ENCODE measurements around the gene PMFBP1.

Gene PMFBP1

GRCh38 chr16:72111657-72112451 is 60.1 kb downstream of the PMFBP1 start:
- no peak overlapping the region for H3K27ac ChIP-seq
- no peak overlapping the region for H3K4me3 ChIP-seq

- no peak overlapping the region for H3K4me3 ChIP-seq
- no peak overlapping the region for H3K27ac ChIP-seq
These were observed 61.0 kb downstream of the PMFBP1 start for GRCh38 chr16:72110662-72111615.

- H3K4me3 ChIP-seq = no peak overlapping the region
- H3K27ac ChIP-seq = no peak overlapping the region
These were observed 61.9 kb downstream of the PMFBP1 start for GRCh38 chr16:72109966-72110530.

GRCh38 chr16:72109300-72109699 is 62.7 kb downstream of the PMFBP1 start:
- H3K27ac ChIP-seq = no peak overlapping the region
- H3K4me3 ChIP-seq = no peak overlapping the region

- Histone ChIP-seq H3K27ac (no peak overlapping the region), H3K4me3 (no peak overlapping the region)
These were observed 63.4 kb downstream of the PMFBP1 start for GRCh38 chr16:72108353-72109102.

GRCh38 chr16:72107371-72107770 is 64.6 kb downstream of the PMFBP1 start:
- Histone ChIP-seq H3K4me3 (no peak overlapping the region), H3K27ac (no peak overlapping the region)

- no peak overlapping the region for H3K27ac ChIP-seq
- no peak overlapping the region for H3K4me3 ChIP-seq
These were observed 66.0 kb downstream of the PMFBP1 start for GRCh38 chr16:72105978-72106377.

GRCh38 chr16:72104905-72105304 is 67.0 kb downstream of the PMFBP1 start:
- H3K27ac ChIP-seq = no peak overlapping the region

GRCh38 chr16:72101195-72101594 is 70.8 kb downstream of the PMFBP1 start:
- H3K27ac ChIP-seq = no peak overlapping the region
- H3K4me3 ChIP-seq = no peak overlapping the region

More at GRCh38 chr16:72104905-72105304, 67.0 kb downstream of the PMFBP1 start:
- H3K4me3 ChIP-seq = no peak overlapping the region

- Histone ChIP-seq H3K27ac (no peak overlapping the region), H3K4me3 (no peak overlapping the region)
These were observed 72.6 kb downstream of the PMFBP1 start for GRCh38 chr16:72099377-72099818.

- H3K4me3 ChIP-seq = no peak overlapping the region
- no peak overlapping the region for H3K27ac ChIP-seq
These were observed 73.0 kb downstream of the PMFBP1 start for GRCh38 chr16:72098936-72099335.

GRCh38 chr16:72094266-72094610 is 77.7 kb downstream of the PMFBP1 start:
- Histone ChIP-seq H3K4me3 (peak overlapping the region; percentile 76 to 97 (median 82)), H3K27ac (peak overlapping the region; percentile 76 to 98 (median 92))

- H3K27ac ChIP-seq = peak within 1 kb of the TSS; percentile 76 to 98 (median 92)
- H3K4me3 ChIP-seq = peak within 1 kb of the TSS; percentile 76 to 97 (median 82)
These were observed 78.3 kb downstream of the PMFBP1 start, which contains the start of the genes DHX38 and TXNL4B for GRCh38 chr16:72093448-72094265. TSS of gene DHX38 (plus strand) at chr16:72093847. CDS start at chr16:72096158, 2,311 bp downstream. TSS of gene TXNL4B (minus strand) at chr16:72093620. CDS start at chr16:72090749, 2,871 bp downstream.

- Histone ChIP-seq H3K4me3 (peak overlapping the region; percentile 76 to 97 (median 82)), H3K27ac (peak overlapping the region; percentile 36 to 98 (median 91))
These were observed 79.0 kb downstream of the PMFBP1 start for GRCh38 chr16:72092832-72093447.

GRCh38 chr16:72091217-72091616 is 80.7 kb downstream of the PMFBP1 start:
- no peak overlapping the region for H3K27ac ChIP-seq
- no peak overlapping the region for H3K4me3 ChIP-seq

- no peak overlapping the region for H3K27ac ChIP-seq
- H3K4me3 ChIP-seq = no peak overlapping the region
These were observed 87.0 kb downstream of the PMFBP1 start for GRCh38 chr16:72085002-72085401.

GRCh38 chr16:72084445-72084844 is 87.5 kb downstream of the PMFBP1 start:
- no peak overlapping the region for H3K27ac ChIP-seq
- no peak overlapping the region for H3K4me3 ChIP-seq

GRCh38 chr16:72083778-72084404 is 88.1 kb downstream of the PMFBP1 start:
- H3K4me3 ChIP-seq = no peak overlapping the region
- no peak overlapping the region for H3K27ac ChIP-seq

All from skin epidermis (tissue), 12 donors.